WTC11 (cell line): ENCODE data around the gene RGS7.

ENCODE experiments used
- ATF2 ChIP-seq: sonication (generic); formaldehyde crosslinking; IDR thresholded peaks from 2 replicates; pipeline ENCODE4 v1.8.1; 2022; ENCODE audit warnings: low read depth, missing genetic modification reagents, borderline replicate concordance
- ATF3 ChIP-seq: sonication (generic); formaldehyde crosslinking; conservative IDR thresholded peaks from 2 replicates; pipeline ENCODE4 v1.8.1; 2022; ENCODE audit warnings: mild to moderate bottlenecking, missing genetic modification reagents
- CBFB ChIP-seq: sonication (generic); formaldehyde crosslinking; IDR thresholded peaks from 2 replicates; pipeline ENCODE4 v1.8.1; 2022; ENCODE audit warnings: mild to moderate bottlenecking, low read depth, missing genetic modification reagents
- CTCF ChIP-seq: fragments of 200-600 bp; IDR thresholded peaks from 2 replicates; pipeline ENCODE4 v1.8.0; 2022; ENCODE audit warnings: antibody characterized with exemption
- GTF2I ChIP-seq: fragments of 250-450 bp; sonication (Bioruptor Pico); conservative IDR thresholded peaks from 2 replicates; pipeline ENCODE4 v1.4.0; 2021; ENCODE audit warnings: mild to moderate bottlenecking
- IRF1 ChIP-seq: sonication (generic); formaldehyde crosslinking; IDR thresholded peaks from 2 replicates; pipeline ENCODE4 v1.8.0; 2023; ENCODE audit warnings: missing genetic modification reagents
- MAX ChIP-seq: sonication (generic); formaldehyde crosslinking; IDR thresholded peaks from 2 replicates; pipeline ENCODE4 v1.8.0; 2022; ENCODE audit warnings: mild to moderate bottlenecking, missing genetic modification reagents
- NFE2L1 ChIP-seq: sonication (generic); formaldehyde crosslinking; IDR thresholded peaks from 2 replicates; pipeline ENCODE4 v1.8.1; 2023; ENCODE audit warnings: missing genetic modification reagents
- PREB ChIP-seq: sonication (generic); formaldehyde crosslinking; IDR thresholded peaks from 2 replicates; pipeline ENCODE4 v1.8.1; 2022; ENCODE audit warnings: mild to moderate bottlenecking, missing genetic modification reagents, moderate library complexity, borderline replicate concordance
- SP1 ChIP-seq: sonication (generic); formaldehyde crosslinking; conservative IDR thresholded peaks from 2 replicates; pipeline ENCODE4 v1.8.1; 2022; ENCODE audit warnings: missing genetic modification reagents
- TEAD4 ChIP-seq: sonication (generic); formaldehyde crosslinking; IDR thresholded peaks from 2 replicates; pipeline ENCODE4 v1.8.0; 2022; ENCODE audit warnings: mild to moderate bottlenecking, missing genetic modification reagents
- TP53 ChIP-seq: sonication (generic); formaldehyde crosslinking; IDR thresholded peaks from 2 replicates; pipeline ENCODE4 v1.8.1; 2023; ENCODE audit warnings: mild to moderate bottlenecking, missing genetic modification reagents
- ZBTB21 ChIP-seq: sonication (generic); formaldehyde crosslinking; IDR thresholded peaks from 2 replicates; pipeline ENCODE4 v1.8.1; 2023; ENCODE audit warnings: mild to moderate bottlenecking, missing genetic modification reagents, borderline replicate concordance

- TF ChIP-seq CTCF (no peak), TEAD4 (CRISPR knock-in tag) (no peak), TP53 (CRISPR knock-in tag) (no peak), CBFB (no peak), ZBTB21 (CRISPR knock-in tag) (no peak), ATF2 (no peak), MAX (CRISPR knock-in tag) (no peak), SP1 (no peak), PREB (no peak), ATF3 (CRISPR knock-in tag) (no peak), IRF1 (CRISPR knock-in tag) (no peak), NFE2L1 (no peak), GTF2I (CRISPR knock-in tag) (no peak)
Observed at GRCh38 chr1:240925273-240925672, 431.7 kb downstream of the RGS7 start.
